ENCODE data around the gene LRR1. TPM values are rescaled to one million over a fixed set of nuclear protein-coding genes. Genes with fewer than 3 reads are reported as not detected.
A peak's percentile ranks its signal among the peaks of the same experiment; 100 is the strongest.

The LRR1 gene
- total RNA-seq, 1 donor: 33.4 TPM

- peak; percentile 49 for TF ChIP-seq CTCF (IDR thresholded peaks at IDR 0.05; ENCODE audit: insufficient read depth, low read length)
- DNase-seq (ENCODE audit: low read depth): peak; percentile 99
These were observed 21.7 kb downstream of the LRR1 start, which contains the start of the genes MGAT2 and RPL36AL for GRCh38 chr14:49620182-49621113. MGAT2 (plus strand) TSS chr14:49620799; CDS start chr14:49621269, 470 bp downstream. RPL36AL (minus strand) TSS chr14:49620626; CDS start chr14:49619104, 1,522 bp downstream.

GRCh38 chr14:49621114-49621881 is 22.6 kb downstream of the LRR1 start:
- DNase-seq (ENCODE audit: low read depth): peak; percentile 42
- peak overlapping the region; percentile 96 for H3K4me3 ChIP-seq (ENCODE audit: low read depth, low read length)
- no peak for TF ChIP-seq CTCF (IDR thresholded peaks at IDR 0.05; ENCODE audit: insufficient read depth, low read length)

More at GRCh38 chr14:49620182-49621113, 21.7 kb downstream of the LRR1 start, which contains the start of the genes MGAT2 and RPL36AL:
- peak within 1 kb of the TSS; percentile 96 for H3K4me3 ChIP-seq (ENCODE audit: low read depth, low read length)

- no peak for DNase-seq (ENCODE audit: low read depth)
- peak overlapping the region; percentile 96 for H3K4me3 ChIP-seq (ENCODE audit: low read depth, low read length)
- TF ChIP-seq CTCF (IDR thresholded peaks at IDR 0.05; ENCODE audit: insufficient read depth, low read length): no peak
These were observed 23.4 kb downstream of the LRR1 start for GRCh38 chr14:49622022-49622607.

- TF ChIP-seq CTCF (IDR thresholded peaks at IDR 0.05; ENCODE audit: insufficient read depth, low read length): no peak
- no peak for DNase-seq (ENCODE audit: low read depth)
- H3K4me3 ChIP-seq (ENCODE audit: low read depth, low read length): peak overlapping the region; percentile 42
These were observed 24.6 kb downstream of the LRR1 start for GRCh38 chr14:49623387-49623786.

GRCh38 chr14:49623941-49624839 is 25.4 kb downstream of the LRR1 start:
- DNase-seq (ENCODE audit: low read depth): no peak
- no peak for TF ChIP-seq CTCF (IDR thresholded peaks at IDR 0.05; ENCODE audit: insufficient read depth, low read length)
- peak overlapping the region; percentile 42 for H3K4me3 ChIP-seq (ENCODE audit: low read depth, low read length)
